Activated CD8-positive, alpha-beta T cell treated with anti-CD3 and anti-CD28 coated beads for 36 hours (primary cell): ENCODE data around the gene LYSMD1. TPM values are rescaled to one million over a fixed set of nuclear protein-coding genes. Genes with fewer than 3 reads are reported as not detected.

Source experiments
- ATAC-seq: fragments of 200-7000 bp; cut with Tn5 transposase; one replicate; pipeline ENCODE4 v1.10.0; 2021; ENCODE audit warnings: mild to moderate bottlenecking, moderate library complexity
- CTCF ChIA-PET: fragments of 350-600 bp; sonication (Branson Sonifier 250); formaldehyde crosslinking; loops from one replicate; lab custom pipeline; 2021; ENCODE audit warnings: antibody characterized with exemption; lab: Charles Lee
- POLR2A ChIA-PET: fragments of 350-600 bp; sonication (Branson Sonifier 250); formaldehyde crosslinking; loops from one replicate; lab custom pipeline; 2021; ENCODE audit warnings: antibody characterized with exemption; lab: Charles Lee
- DNase-seq: peaks from one replicate; pipeline ENCODE4 v3.0.0-alpha.2; 2020
- H3K27ac Mint-ChIP-seq: one replicate; pipeline ENCODE4 v1.8.0; 2021; ENCODE audit warnings: mild to moderate bottlenecking, mixed read lengths
- H3K27me3 Mint-ChIP-seq: one replicate; pipeline ENCODE4 v1.8.0; 2021; ENCODE audit warnings: mixed read lengths
- H3K36me3 Mint-ChIP-seq: one replicate; pipeline ENCODE4 v1.8.0; 2021; ENCODE audit warnings: low read depth, mixed read lengths
- H3K4me1 Mint-ChIP-seq: one replicate; pipeline ENCODE4 v1.8.0; 2021; ENCODE audit warnings: low read depth, mixed read lengths
- H3K4me3 Mint-ChIP-seq: one replicate; pipeline ENCODE4 v1.8.0; 2021; ENCODE audit warnings: mild to moderate bottlenecking, moderate library complexity, mixed read lengths
- H3K9me3 Mint-ChIP-seq: one replicate; pipeline ENCODE4 v1.8.0; 2021; ENCODE audit warnings: mixed read lengths
- CTCF ChIP-seq: fragments of 200-600 bp; IDR thresholded peaks from one replicate; pipeline ENCODE4 v1.8.0; 2022; ENCODE audit warnings: antibody characterized with exemption, mild to moderate bottlenecking
- intact Hi-C: fragments of 100-400 bp; cut with micrococcal nuclease; formaldehyde crosslinking; loops from one replicate; pipeline ENCODE4 v1.10.0; 2022
- total RNA-seq, 2 experiments: library from RNA; stranded (reverse); gene quantifications; one replicate each; pipeline ENCODE4 v1.2.3, GENCODE V29; 2021

The LYSMD1 gene
- total RNA-seq, 2 experiments from 2014 or later, result 4.5 TPM

- DNase-seq, result peak; percentile 88
- no peaks in the 10 kb centered on the region for H3K27me3 Mint-ChIP-seq
- no peaks in the 10 kb centered on the region for H3K9me3 Mint-ChIP-seq
- ATAC-seq, result peak; percentile 21
- intact Hi-C loops, result loop anchor here (5.0 kb wide), 1 partner anchor 151 kb away; the partner anchor contains the start of genes MINDY1 and PRUNE1
- H3K27ac Mint-ChIP-seq, result peak overlapping the region; percentile 98
- peaks cover 51% of the 10 kb centered on the region for H3K36me3 Mint-ChIP-seq
- H3K4me1 Mint-ChIP-seq, result peaks cover 56% of the 10 kb centered on the region
- H3K4me3 Mint-ChIP-seq, result peak overlapping the region; percentile 97
- POLR2A ChIA-PET, result interaction anchor here (0.6 to 3.9 kb wide), 9 partner anchors 8 to 98 kb away, joined by 3 to 21 read pairs (median 5); partner anchors contain the start of genes CDC42SE1, GABPB2, LYSMD1 and MLLT11
- TF ChIP-seq CTCF, result no peak
- CTCF ChIA-PET, result interaction anchor here (0.7 to 9.7 kb wide), 6 partner anchors 9 to 134 kb away, joined by 3 to 298 read pairs (median 8); partner anchors contain the start of genes GABPB2 and SCNM1
Measured at GRCh38 chr1:151158326-151158725, 7.4 kb downstream of the LYSMD1 start.

- no peaks in the 10 kb centered on the region for H3K9me3 Mint-ChIP-seq
- intact Hi-C loops, result loop anchor here (5.0 kb wide), 1 partner anchor 150 kb away; the partner anchor contains the start of genes MINDY1 and PRUNE1
- POLR2A ChIA-PET, result interaction anchor here (0.6 to 3.9 kb wide), 17 partner anchors 9 to 181 kb away, joined by 3 to 21 read pairs (median 4); partner anchors contain the start of genes C1orf56, CDC42SE1, GABPB2 and LYSMD1
- peaks cover 51% of the 10 kb centered on the region for H3K36me3 Mint-ChIP-seq
- CTCF ChIA-PET, result interaction anchor here (0.5 to 9.7 kb wide), 34 partner anchors 8 to 200 kb away, joined by 3 to 298 read pairs (median 4); partner anchors contain the start of genes C1orf56, GABPB2, MINDY1 and MLLT11
- H3K27me3 Mint-ChIP-seq, result no peaks in the 10 kb centered on the region
- peaks cover 47% of the 10 kb centered on the region for H3K4me1 Mint-ChIP-seq
- no peak for TF ChIP-seq CTCF
- DNase-seq (peak; percentile 85), ATAC-seq (peak; percentile 31)
- peak overlapping the region; percentile 97 for H3K4me3 Mint-ChIP-seq
- H3K27ac Mint-ChIP-seq, result peak overlapping the region; percentile 98
Measured at GRCh38 chr1:151157067-151157531, 8.6 kb downstream of the LYSMD1 start.

GRCh38 chr1:151156515-151156819 lies 9.2 kb downstream of the LYSMD1 start, which contains the start of gene TNFAIP8L2:
TSS of gene TNFAIP8L2 (plus strand) at chr1:151156649. CDS start at chr1:151158698, 2,049 bp downstream.
- ChIA-PET CTCF (interaction anchor here (0.5 to 9.7 kb wide), 33 partner anchors 9 to 200 kb away, joined by 3 to 298 read pairs (median 5); partner anchors contain the start of genes C1orf56, GABPB2, MINDY1 and MLLT11), POLR2A (interaction anchor here (0.6 to 3.9 kb wide), 14 partner anchors 10 to 180 kb away, joined by 3 to 21 read pairs (median 4); partner anchors contain the start of genes C1orf56, CDC42SE1, GABPB2 and LYSMD1)
- Mint-ChIP-seq H3K36me3 (peaks cover 44% of the 10 kb centered on the region), H3K9me3 (no peaks in the 10 kb centered on the region), H3K27ac (peak within 1 kb of the TSS; percentile 98), H3K4me1 (peaks cover 41% of the 10 kb centered on the region), H3K27me3 (no peaks in the 10 kb centered on the region), H3K4me3 (peak within 1 kb of the TSS; percentile 97)
- ATAC-seq (peak; percentile 82), DNase-seq (peak; percentile 93)
- no peak for TF ChIP-seq CTCF
- intact Hi-C loops, result loop anchor here (1.0 to 5.0 kb wide), 3 partner anchors 9 to 149 kb away; partner anchors contain the start of genes LYSMD1, MINDY1 and PRUNE1

GRCh38 chr1:151147665-151148064 lies 18.0 kb downstream of the LYSMD1 start:
- Mint-ChIP-seq H3K9me3 (no peaks in the 10 kb centered on the region), H3K27me3 (peaks cover 3% of the 10 kb centered on the region), H3K4me3 (peak overlapping the region; percentile 70), H3K36me3 (no peaks in the 10 kb centered on the region), H3K4me1 (peaks cover 6% of the 10 kb centered on the region), H3K27ac (no peak overlapping the region)
- ChIA-PET POLR2A (interaction anchor here (0.5 to 5.1 kb wide), 4 partner anchors 9 to 88 kb away, joined by 3 to 21 read pairs (median 4); partner anchors contain the start of genes CDC42SE1, MLLT11 and TNFAIP8L2), CTCF (interaction anchor here (1.4 to 3.3 kb wide), 3 partner anchors 9 to 48 kb away, joined by 3 to 20 read pairs (median 13); partner anchors contain the start of gene TNFAIP8L2)
- intact Hi-C loops, result no loop called here
- ATAC-seq, result no peak
- no peak for TF ChIP-seq CTCF
- DNase-seq, result no peak
